Lower lobe of right lung (tissue), 2 donors: Measurements from ENCODE around the gene ATP1B3. TPM values are rescaled to one million over a fixed set of nuclear protein-coding genes. Genes with fewer than 3 reads are reported as not detected.
"Not testable (repeated sequence)": the region's sequence is repeated elsewhere in the genome, so short reads cannot be mapped to it uniquely, and the experiment has no call there.

ENCODE experiments used
- ATAC-seq, 2 donors: fragments of 200-7000 bp; cut with Tn5 transposase; one replicate each; pipeline ENCODE4 v1.9.1; 2020 to 2022; ENCODE audit warnings: mild to moderate bottlenecking in 2 of 2, moderate library complexity in 2 of 2
- DNase-seq: peaks from one replicate; pipeline ENCODE4 v3.0.0-alpha.2; 2020
- H3K27ac ChIP-seq: fragments of 200-600 bp; one replicate; pipeline ENCODE4 v1.8.0; 2022
- H3K27me3 ChIP-seq: fragments of 200-600 bp; one replicate; pipeline ENCODE4 v1.8.0; 2022; ENCODE audit warnings: low read depth
- H3K36me3 ChIP-seq: fragments of 200-600 bp; one replicate; pipeline ENCODE4 v1.8.0; 2022; ENCODE audit warnings: mild to moderate bottlenecking
- H3K4me1 ChIP-seq: fragments of 200-600 bp; one replicate; pipeline ENCODE4 v1.8.0; 2022
- H3K4me3 ChIP-seq: fragments of 200-600 bp; one replicate; pipeline ENCODE4 v1.8.0; 2022; ENCODE audit warnings: mild to moderate bottlenecking
- H3K9me3 ChIP-seq: fragments of 200-600 bp; one replicate; pipeline ENCODE4 v1.8.0; 2022
- intact Hi-C: fragments of 100-400 bp; cut with DNase I; formaldehyde crosslinking; loops from one replicate; pipeline ENCODE4 v1.11.0; 2022
- total RNA-seq: library from RNA; stranded (reverse); fragmentation: NEBNext Ultra II Directional; extraction: Animal tissue kit (Norgen Biotek cat#: 25700); gene quantifications from one replicate; pipeline ENCODE4 v1.2.1, GENCODE V29; 2021
- TF ChIP-seq, protein P1 (sequence below): fragments of 200-600 bp; IDR thresholded peaks from one replicate; pipeline ENCODE4 v1.8.0; 2022; ENCODE audit warnings: antibody characterized with exemption, mild to moderate bottlenecking
- donor health status: DM: no; HTN: yes; CAD: no; lungs with severe emphysema.

Gene ATP1B3
- total RNA-seq, 1 donor from 2014 or later, result 143 TPM

DNA sequence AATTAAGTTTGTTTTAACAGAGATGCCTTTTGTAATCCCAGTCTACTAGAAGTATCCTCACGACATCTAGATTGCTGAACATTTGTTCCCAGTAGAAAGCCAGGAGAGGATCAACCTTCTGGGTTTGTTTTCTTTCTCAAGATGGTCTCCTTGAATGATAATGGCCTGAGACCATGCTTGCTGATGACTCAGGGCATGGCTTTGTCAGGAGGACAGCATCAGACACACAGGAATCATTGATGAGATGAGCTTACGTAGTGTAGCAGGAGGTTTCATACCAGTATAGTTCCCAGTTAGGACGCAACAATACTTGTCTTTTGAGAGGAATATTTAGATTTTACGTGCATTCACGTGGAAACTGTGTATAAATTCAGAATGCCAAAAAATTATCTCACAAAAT is 38.6 kb downstream of the ATP1B3 start:
- no peak overlapping the region for H3K27ac ChIP-seq
- DNase-seq (no peak), ATAC-seq (no peak)
- intact Hi-C loops, result no loop called here
- H3K36me3 ChIP-seq, result peaks cover 61% of the 10 kb centered on the region
- no peaks in the 10 kb centered on the region for H3K9me3 ChIP-seq
- TF ChIP-seq, protein P1, sequence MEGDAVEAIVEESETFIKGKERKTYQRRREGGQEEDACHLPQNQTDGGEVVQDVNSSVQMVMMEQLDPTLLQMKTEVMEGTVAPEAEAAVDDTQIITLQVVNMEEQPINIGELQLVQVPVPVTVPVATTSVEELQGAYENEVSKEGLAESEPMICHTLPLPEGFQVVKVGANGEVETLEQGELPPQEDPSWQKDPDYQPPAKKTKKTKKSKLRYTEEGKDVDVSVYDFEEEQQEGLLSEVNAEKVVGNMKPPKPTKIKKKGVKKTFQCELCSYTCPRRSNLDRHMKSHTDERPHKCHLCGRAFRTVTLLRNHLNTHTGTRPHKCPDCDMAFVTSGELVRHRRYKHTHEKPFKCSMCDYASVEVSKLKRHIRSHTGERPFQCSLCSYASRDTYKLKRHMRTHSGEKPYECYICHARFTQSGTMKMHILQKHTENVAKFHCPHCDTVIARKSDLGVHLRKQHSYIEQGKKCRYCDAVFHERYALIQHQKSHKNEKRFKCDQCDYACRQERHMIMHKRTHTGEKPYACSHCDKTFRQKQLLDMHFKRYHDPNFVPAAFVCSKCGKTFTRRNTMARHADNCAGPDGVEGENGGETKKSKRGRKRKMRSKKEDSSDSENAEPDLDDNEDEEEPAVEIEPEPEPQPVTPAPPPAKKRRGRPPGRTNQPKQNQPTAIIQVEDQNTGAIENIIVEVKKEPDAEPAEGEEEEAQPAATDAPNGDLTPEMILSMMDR, result no peak
- H3K4me1 ChIP-seq, result no peaks in the 10 kb centered on the region
- no peaks in the 10 kb centered on the region for H3K27me3 ChIP-seq
- H3K4me3 ChIP-seq, result no peak overlapping the region

DNA sequence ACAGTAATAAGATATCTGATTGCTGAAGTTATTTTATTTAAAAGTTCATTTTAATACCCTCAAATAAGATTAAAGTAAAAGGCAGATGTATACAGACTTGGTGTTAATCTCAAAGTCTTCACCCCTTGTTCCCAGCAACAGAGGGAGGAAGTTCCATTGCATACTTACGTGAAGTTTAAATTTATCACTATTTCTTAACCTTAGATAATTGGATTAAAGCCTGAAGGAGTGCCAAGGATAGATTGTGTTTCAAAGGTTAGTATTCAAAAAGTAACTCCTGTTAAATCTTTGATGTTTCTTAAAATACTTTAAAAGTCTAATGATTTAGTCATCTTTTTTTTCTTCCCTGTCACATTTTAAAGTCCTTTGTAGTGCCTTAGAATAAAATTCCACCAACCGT is 39.3 kb downstream of the ATP1B3 start:
- TF ChIP-seq, protein P1, result no peak
- DNase-seq, result no peak
- no peaks in the 10 kb centered on the region for H3K4me1 ChIP-seq
- H3K36me3 ChIP-seq, result peaks cover 65% of the 10 kb centered on the region
- no peak overlapping the region for H3K27ac ChIP-seq
- ATAC-seq, result no peak
- H3K4me3 ChIP-seq, result no peak overlapping the region
- no peaks in the 10 kb centered on the region for H3K9me3 ChIP-seq
- H3K27me3 ChIP-seq, result no peaks in the 10 kb centered on the region
- intact Hi-C loops, result no loop called here

GRCh38 chr3:141920701-141921100 is 44.3 kb downstream of the ATP1B3 start:
- Histone ChIP-seq H3K27me3 (no peaks in the 10 kb centered on the region), H3K4me1 (no peaks in the 10 kb centered on the region), H3K4me3 (no peak overlapping the region), H3K36me3 (peaks cover 70% of the 10 kb centered on the region), H3K27ac (no peak overlapping the region), H3K9me3 (no peaks in the 10 kb centered on the region)
- intact Hi-C loops, result no loop called here
- no peak for ATAC-seq
- no peak for DNase-seq
- TF ChIP-seq, protein P1, result no peak

DNA sequence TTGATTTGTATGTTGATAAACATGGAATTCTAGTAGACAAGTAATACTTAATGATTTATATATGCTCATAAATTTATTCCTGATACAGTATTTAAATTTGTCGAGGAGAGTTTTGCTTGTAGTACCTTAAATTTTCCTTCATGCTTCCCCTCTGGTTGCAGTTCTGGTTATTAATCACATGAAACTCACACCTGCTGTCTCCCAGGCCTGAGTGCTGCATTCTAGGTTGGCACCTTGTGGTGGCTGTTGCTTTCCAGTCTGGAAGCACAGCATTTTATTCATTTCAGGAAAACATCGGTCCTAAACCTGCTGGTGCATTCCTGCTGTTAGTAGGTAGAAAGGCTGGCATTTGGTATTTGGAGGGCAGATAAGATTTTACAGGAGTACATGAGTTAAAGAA is 44.9 kb downstream of the ATP1B3 start:
- H3K27ac ChIP-seq, result no peak overlapping the region
- TF ChIP-seq, protein P1, result no peak
- DNase-seq, result no peak
- ATAC-seq, result no peak
- H3K27me3 ChIP-seq, result no peaks in the 10 kb centered on the region
- no peaks in the 10 kb centered on the region for H3K9me3 ChIP-seq
- intact Hi-C loops, result no loop called here
- no peak overlapping the region for H3K4me3 ChIP-seq
- H3K36me3 ChIP-seq, result peaks cover 72% of the 10 kb centered on the region
- no peaks in the 10 kb centered on the region for H3K4me1 ChIP-seq

DNA sequence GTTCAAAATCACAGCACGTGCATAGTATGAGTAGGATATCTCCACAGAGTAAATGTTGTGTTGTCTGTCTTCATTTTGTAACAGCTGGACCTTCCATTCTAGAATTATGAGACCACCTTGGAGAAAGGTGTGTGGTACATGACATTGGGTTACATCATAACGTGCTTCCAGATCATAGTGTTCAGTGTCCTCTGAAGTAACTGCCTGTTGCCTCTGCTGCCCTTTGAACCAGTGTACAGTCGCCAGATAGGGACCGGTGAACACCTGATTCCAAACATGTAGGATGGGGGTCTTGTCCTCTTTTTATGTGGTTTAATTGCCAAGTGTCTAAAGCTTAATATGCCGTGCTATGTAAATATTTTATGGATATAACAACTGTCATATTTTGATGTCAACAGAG is 49.2 kb downstream of the ATP1B3 start:
- DNase-seq, H3K4me1 ChIP-seq, H3K4me3 ChIP-seq, ATAC-seq, H3K27ac ChIP-seq, H3K27me3 ChIP-seq, H3K9me3 ChIP-seq, intact Hi-C loops: not testable (repeated sequence)
- peaks cover 49% of the 10 kb centered on the region for H3K36me3 ChIP-seq

DNA sequence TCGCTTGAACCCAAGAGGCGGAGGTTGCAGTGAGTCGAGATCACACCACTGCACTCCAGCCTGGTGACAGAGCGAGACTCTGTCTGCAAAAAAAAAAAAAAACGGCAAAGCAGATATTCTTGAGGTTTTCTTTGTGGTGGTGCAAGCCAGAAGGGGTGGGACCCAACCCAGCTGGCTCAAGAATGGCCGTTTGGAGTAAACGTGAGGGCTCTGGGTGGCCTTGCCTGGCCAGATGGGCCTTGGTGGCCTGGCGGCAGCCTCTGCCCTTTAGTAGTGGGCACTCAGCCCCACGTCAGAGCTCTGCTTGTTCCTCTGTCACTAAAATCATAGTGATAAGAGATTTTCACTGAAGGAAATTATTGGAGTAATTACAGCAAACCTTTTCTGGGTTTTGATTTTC is 50.5 kb downstream of the ATP1B3 start:
- Histone ChIP-seq H3K27ac (no peak overlapping the region), H3K4me1 (no peaks in the 10 kb centered on the region), H3K27me3 (no peaks in the 10 kb centered on the region), H3K9me3 (no peaks in the 10 kb centered on the region), H3K4me3 (no peak overlapping the region), H3K36me3 (peaks cover 47% of the 10 kb centered on the region)
- no peak for DNase-seq
- intact Hi-C loops, result no loop called here
- ATAC-seq, result no peak
- TF ChIP-seq, protein P1, result no peak
